Breast epithelium (tissue), 3 donors: Measurements from ENCODE around the gene EGLN3.

Experiments
- CTCF ChIP-seq, 3 donors: fragments of 450-650 bp; IDR thresholded peaks; one replicate each; pipeline ENCODE4 v1.5.1; 2016 to 2017; ENCODE audit warnings: antibody characterized with exemption in 3 of 3, mild to moderate bottlenecking in 3 of 3, moderate library complexity in 3 of 3
- POLR2A ChIP-seq: fragments of 450-650 bp; IDR thresholded peaks from one replicate; pipeline ENCODE4 v1.6.1; 2016; ENCODE audit warnings: antibody characterized with exemption, mild to moderate bottlenecking, moderate library complexity
- POLR2AphosphoS5 ChIP-seq, 3 donors: sonication (generic); formaldehyde crosslinking; IDR thresholded peaks; one replicate each; pipeline ENCODE4 v1.6.1; 2017; ENCODE audit warnings: antibody characterized with exemption in 3 of 3

GRCh38 chr14:33906968-33907367 is 43.9 kb downstream of the EGLN3 start:
- TF ChIP-seq CTCF (IDR thresholded peaks at IDR 0.05) (no peak), POLR2A (no peak), POLR2AphosphoS5 (IDR thresholded peaks at IDR 0.05) (no peak)
